Epidermal melanocyte (primary cell): ENCODE results near the gene C1QL1.

ENCODE experiments used
- DNase-seq: peaks from one replicate; pipeline ENCODE4 v3.0.0; 2011; ENCODE audit warnings: low spot score; ENCODE audit not compliant: insufficient read length

Gene C1QL1

GRCh38 chr17:44932096-44932786 is 35.9 kb downstream of the C1QL1 start:
- no peak for DNase-seq

- DNase-seq, result no peak
Observed at GRCh38 chr17:44931376-44931775, 36.7 kb downstream of the C1QL1 start.

GRCh38 chr17:44930667-44931066 is 37.4 kb downstream of the C1QL1 start:
- DNase-seq, result no peak

GRCh38 chr17:44928950-44929720 is 39.0 kb downstream of the C1QL1 start:
- DNase-seq, result peak; percentile 11

- DNase-seq, result no peak
Observed at GRCh38 chr17:44928136-44928535, 40.0 kb downstream of the C1QL1 start.

GRCh38 chr17:44927696-44928095 is 40.4 kb downstream of the C1QL1 start:
- DNase-seq, result no peak

GRCh38 chr17:44926821-44927525 is 41.1 kb downstream of the C1QL1 start:
- DNase-seq, result no peak

GRCh38 chr17:44925731-44926697 is 42.1 kb downstream of the C1QL1 start:
- no peak for DNase-seq

- DNase-seq, result no peak
Observed at GRCh38 chr17:44924107-44924544, 44.0 kb downstream of the C1QL1 start.

GRCh38 chr17:44922746-44923470 is 45.2 kb downstream of the C1QL1 start:
- no peak for DNase-seq

GRCh38 chr17:44922136-44922535 is 46.0 kb downstream of the C1QL1 start:
- no peak for DNase-seq

- no peak for DNase-seq
Observed at GRCh38 chr17:44921122-44921882, 46.8 kb downstream of the C1QL1 start.

- DNase-seq, result no peak
Observed at GRCh38 chr17:44920565-44920940, 47.5 kb downstream of the C1QL1 start.

- DNase-seq, result peak; percentile 95
Observed at GRCh38 chr17:44919885-44920564, 48.1 kb downstream of the C1QL1 start.

- DNase-seq, result no peak
Observed at GRCh38 chr17:44919411-44919810, 48.7 kb downstream of the C1QL1 start.

- DNase-seq, result no peak
Observed at GRCh38 chr17:44918006-44918405, 50.1 kb downstream of the C1QL1 start.

GRCh38 chr17:44917456-44917855 is 50.6 kb downstream of the C1QL1 start:
- DNase-seq, result no peak

- DNase-seq, result no peak
Observed at GRCh38 chr17:44916781-44917241, 51.3 kb downstream of the C1QL1 start.
